Stimulated activated naive CD4-positive, alpha-beta T cell treated with Interleukin-2 at 50 U/mL for 16 hours (primary cell): ENCODE data around the gene SCAF8.

ENCODE experiments used
- DNase-seq: peaks from one replicate; lab custom pipeline; 2025; lab: John Stamatoyannopoulos, UW

Gene SCAF8

DNA sequence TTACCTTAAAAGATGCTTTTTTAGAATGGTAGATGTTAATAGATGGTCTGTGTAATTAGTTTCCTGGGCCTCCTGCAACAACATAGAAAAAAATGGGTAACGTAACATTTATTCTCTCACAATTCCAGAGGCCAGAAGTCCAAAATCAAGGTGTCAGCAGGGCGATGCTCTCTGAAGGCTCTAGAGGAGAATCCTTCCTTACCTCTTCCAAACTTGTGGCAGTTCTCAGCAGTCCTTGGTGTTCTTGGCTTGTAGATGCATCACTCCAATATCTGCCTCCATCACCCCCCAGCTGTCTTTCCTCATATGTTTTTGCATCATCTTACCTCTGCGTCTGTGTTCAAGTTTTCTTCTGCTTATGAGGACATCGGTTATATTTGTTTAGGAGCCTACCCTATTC is 107.9 kb downstream of the SCAF8 start:
- no peak for DNase-seq

DNA sequence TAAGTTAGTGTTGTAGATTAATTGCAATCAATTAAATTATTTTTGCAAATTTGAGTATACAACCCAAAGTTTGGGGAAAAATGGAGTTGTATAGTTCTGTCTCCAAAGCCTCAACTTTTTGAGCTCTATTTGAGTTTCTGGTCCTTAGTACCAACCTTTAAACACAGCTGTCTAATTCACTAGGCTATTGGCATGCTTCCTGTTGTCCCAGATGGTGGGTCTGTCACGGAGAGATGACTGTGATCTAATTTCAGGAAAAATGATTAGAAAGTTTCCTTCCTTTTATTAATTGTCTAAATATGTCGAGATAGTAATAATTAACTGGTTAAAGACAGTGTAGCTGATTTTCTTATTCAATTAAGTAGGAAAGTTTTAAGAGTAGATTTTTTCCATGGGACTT is 109.6 kb downstream of the SCAF8 start:
- no peak for DNase-seq

DNA sequence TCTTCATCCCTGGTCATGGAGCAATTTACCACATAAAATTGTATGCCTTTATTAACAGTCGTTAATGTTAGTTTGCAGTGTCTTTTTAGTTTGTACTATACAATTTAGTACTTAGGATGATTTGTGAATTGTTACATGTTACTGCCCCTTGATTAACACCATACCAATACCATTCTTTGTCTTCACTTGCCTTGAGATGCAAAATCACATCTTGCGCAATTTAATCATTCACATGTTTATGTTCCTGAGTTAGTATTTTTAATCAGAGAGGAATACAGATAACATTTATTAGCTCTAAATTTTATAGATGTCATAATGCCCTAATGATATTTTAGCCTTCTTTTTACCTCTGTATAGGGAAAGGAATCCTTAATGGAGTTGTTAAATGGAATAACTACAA is 114.1 kb downstream of the SCAF8 start:
- no peak for DNase-seq

GRCh38 chr6:154848580-154848979 is 115.4 kb downstream of the SCAF8 start:
- no peak for DNase-seq

- DNase-seq: no peak
Observed at GRCh38 chr6:154849475-154849874, 116.3 kb downstream of the SCAF8 start.

- DNase-seq: no peak
Observed at GRCh38 chr6:154852687-154853086, 119.5 kb downstream of the SCAF8 start.

- no peak for DNase-seq
Observed at GRCh38 chr6:154857529-154857928, 124.3 kb downstream of the SCAF8 start.

DNA sequence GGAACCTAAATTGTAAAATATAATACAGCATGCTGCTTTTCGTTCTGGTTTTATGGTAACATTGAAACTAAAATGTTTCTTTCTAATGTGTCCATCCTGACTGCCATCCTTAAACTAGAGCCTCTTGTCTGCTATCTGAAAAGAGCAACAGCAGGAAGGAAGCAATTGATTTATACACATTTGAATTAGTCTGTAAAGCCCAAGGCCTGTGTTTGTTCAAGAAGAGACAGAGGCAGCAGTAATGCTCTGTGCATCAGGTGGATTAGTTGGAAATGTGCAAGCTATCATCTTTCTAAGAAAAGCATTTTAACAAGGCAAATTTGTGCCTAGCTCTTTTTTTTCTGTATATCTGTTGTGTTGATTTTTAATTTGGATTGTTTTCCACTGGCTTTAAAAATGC is 128.6 kb downstream of the SCAF8 start:
- no peak for DNase-seq

DNA sequence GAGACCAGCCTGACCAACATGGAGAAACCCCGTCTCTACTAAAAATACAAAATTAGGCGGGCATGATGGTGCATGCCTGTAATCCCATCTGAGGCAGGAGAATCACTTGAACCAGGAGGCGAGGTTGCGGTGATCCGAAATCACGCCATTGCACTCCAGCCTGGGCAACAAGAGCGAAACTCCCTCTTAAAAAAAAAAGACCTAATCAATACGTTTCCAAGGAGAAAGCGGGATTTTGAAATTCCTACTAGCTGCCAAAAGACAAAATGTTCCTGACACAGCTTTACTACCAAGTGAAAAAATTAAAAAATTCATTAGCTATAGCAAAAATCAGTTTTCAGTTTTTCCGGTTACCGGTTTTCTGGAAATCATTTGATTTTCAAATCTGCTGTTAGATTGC is 129.3 kb downstream of the SCAF8 start:
- no peak for DNase-seq

GRCh38 chr6:154864066-154864430 is 130.8 kb downstream of the SCAF8 start:
- no peak for DNase-seq

DNA sequence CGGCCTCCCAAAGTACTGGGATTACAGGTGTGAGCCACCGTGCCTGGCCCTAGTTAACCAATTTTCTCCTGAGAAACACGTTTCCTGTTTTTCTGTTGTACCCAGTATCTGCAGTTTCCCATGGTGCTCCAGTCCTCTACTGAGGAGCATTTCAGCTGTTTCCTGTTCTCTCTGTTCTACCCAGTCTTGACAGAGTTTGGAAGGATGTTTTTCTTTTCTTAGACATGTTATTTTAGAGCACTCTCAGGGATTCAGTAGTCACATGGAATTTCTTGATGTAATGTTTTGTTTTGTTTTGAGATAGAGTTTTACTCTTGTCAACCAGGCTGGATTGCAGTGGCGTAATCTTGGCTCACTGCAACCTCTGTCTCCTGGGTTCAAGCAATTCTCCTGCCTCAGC is 132.1 kb downstream of the SCAF8 start:
- no peak for DNase-seq

DNA sequence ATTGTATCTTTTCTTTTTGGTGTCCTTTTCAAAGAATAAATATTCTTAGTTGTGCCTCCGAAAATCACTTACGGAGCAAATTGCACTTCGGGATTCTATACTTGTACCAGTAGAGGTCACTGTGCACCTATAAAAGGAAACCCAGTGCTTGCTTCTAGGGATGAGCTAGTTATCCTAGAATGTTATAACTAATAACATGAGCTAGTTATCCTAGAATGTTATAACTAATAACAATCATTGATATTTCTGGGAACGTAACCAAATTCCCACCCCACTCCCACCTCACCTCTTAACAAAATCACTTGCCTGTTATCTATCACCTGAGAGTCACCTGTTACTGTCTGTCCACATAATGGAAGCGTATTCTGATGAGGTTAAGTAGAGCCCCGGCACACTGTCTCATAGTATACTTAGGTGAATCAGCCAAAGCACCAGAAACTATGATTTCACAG is 135.0 kb downstream of the SCAF8 start:
- DNase-seq: no peak

- no peak for DNase-seq
Observed at GRCh38 chr6:154872542-154873114, 139.4 kb downstream of the SCAF8 start.

GRCh38 chr6:154873546-154873945 is 140.3 kb downstream of the SCAF8 start:
- no peak for DNase-seq

GRCh38 chr6:154874773-154875592 is 141.8 kb downstream of the SCAF8 start:
- DNase-seq: no peak

DNA sequence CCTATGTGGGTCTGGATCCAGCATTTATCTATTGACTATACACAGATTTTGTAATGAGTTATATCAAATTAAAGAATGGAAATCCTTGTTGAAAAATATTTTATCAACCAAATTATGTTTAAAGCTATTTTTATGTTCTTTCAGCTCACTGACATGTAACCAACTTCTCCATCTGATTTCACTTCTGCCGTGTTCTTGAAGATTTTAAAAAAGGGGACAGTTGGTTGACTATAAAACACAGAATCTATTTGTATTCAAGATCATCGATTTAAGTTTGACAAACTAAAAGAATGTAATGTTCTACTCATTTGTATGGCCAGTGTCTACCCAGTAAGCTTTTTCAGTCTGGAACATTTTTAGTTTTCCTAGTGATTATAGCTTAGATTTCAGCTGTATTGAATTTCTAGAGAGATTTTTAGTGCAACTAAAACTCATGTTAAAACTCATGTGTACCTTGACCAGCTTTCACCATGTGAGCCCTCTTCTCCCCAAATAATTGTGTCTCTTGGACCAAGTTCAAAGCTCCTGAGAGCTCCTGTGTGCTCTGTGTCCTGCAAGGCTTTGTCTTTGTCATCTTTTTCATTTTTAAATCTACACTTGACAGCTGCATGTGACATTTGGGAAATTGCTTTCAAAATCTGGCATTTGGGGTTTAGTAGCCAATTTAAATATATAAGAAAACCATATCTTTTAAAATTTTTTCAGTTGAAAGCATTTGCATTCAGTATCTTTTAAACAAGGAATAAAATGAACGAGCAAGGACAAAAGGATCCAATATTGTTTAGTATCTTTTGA is 143.5 kb downstream of the SCAF8 start:
- DNase-seq: no peak

DNA sequence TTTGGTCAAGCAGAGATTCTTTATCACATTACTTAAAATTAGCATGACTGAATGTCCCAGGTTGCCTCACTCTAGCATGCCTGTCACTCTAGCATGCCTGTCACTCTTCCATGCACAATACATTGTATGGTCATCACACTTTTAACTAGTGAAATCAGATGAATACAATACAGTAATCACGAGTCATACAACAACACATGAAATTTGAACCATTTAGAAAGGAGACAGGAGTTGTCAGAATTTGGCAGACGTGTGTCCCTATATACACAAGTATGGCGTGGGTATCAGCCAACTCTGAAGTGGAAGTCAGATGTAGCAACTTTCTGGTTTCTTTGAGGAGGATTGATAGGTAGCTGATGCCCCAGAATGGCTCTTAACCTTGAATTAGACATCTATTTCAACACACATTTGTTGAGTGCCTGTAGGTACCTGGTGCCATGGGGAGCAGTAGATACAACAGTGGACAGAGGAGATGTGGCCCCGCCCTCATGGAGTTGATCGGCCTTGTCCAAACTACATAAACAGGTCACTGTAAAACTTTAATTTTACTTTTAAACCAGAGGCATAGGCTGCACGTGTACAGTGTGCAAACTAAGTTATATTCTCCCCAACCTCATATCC is 145.8 kb downstream of the SCAF8 start:
- DNase-seq: no peak

DNA sequence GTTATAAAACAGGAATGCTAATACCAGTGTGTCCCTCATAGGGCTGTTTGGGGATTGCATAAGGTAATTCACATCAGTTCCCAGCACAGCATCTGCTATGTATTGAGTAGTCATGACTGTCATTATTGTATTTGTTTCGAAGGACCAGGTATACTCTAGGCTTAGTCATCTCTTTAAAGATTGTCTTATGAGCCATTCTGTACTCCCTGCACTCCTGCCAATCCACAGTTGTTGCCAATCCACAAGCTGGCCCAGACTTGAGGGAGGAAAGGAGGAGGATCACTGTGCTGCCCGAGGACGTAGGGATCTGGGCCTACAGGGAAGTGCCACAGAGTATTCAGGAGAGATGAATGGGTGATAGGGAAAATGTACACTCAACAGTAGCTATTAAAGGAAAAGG is 148.9 kb downstream of the SCAF8 start:
- no peak for DNase-seq
